ENCODE results near the gene NIM1K.

NIM1K gene

GRCh38 chr5:43290726-43291125 lies 98.7 kb downstream of the NIM1K start:
- POLR2A ChIA-PET: no interaction called here
- no peak for TF ChIP-seq CTCF (IDR thresholded peaks at IDR 0.05; ENCODE audit: control extremely low read depth, extremely low read depth, low read depth, missing control alignments)
- DNase-seq (ENCODE audit: extremely low spot score): no peak
- CTCF ChIA-PET: interaction anchor here (1.0 to 1.2 kb wide), 2 partner anchors 9 to 14 kb away, joined by 3 read pairs; no protein-coding TSS in a partner anchor

GRCh38 chr5:43294226-43294625 lies 102.2 kb downstream of the NIM1K start:
- CTCF ChIA-PET: interaction anchor here (0.7 to 2.0 kb wide), 7 partner anchors 11 to 188 kb away, joined by 3 to 12 read pairs (median 4); partner anchors contain the start of gene HMGCS1
- no peak for TF ChIP-seq CTCF (IDR thresholded peaks at IDR 0.05; ENCODE audit: control extremely low read depth, extremely low read depth, low read depth, missing control alignments)
- POLR2A ChIA-PET: no interaction called here
- no peak for DNase-seq (ENCODE audit: extremely low spot score)

- CTCF ChIA-PET: interaction anchor here (1.0 to 2.0 kb wide), 5 partner anchors 11 to 189 kb away, joined by 3 to 12 read pairs (median 5); partner anchors contain the start of gene HMGCS1
- no peak for TF ChIP-seq CTCF (IDR thresholded peaks at IDR 0.05; ENCODE audit: control extremely low read depth, extremely low read depth, low read depth, missing control alignments)
- POLR2A ChIA-PET: no interaction called here
- DNase-seq (ENCODE audit: extremely low spot score): no peak
Measured at GRCh38 chr5:43295202-43295601, 103.2 kb downstream of the NIM1K start.

- ChIA-PET POLR2A (no interaction called here), CTCF (no interaction called here)
- no peak for DNase-seq (ENCODE audit: extremely low spot score)
- no peak for TF ChIP-seq CTCF (IDR thresholded peaks at IDR 0.05; ENCODE audit: control extremely low read depth, extremely low read depth, low read depth, missing control alignments)
Measured at GRCh38 chr5:43296835-43297234, 104.8 kb downstream of the NIM1K start.

GRCh38 chr5:43298443-43298842 lies 106.4 kb downstream of the NIM1K start:
- no peak for DNase-seq (ENCODE audit: extremely low spot score)
- ChIA-PET CTCF (interaction anchor here (1.3 to 2.0 kb wide), 2 partner anchors 11 to 14 kb away, joined by 4 read pairs; no protein-coding TSS in a partner anchor), POLR2A (interaction anchor here (1.0 to 2.0 kb wide), 2 partner anchors 8 to 14 kb away, joined by 3 to 9 read pairs; partner anchors contain the start of gene HMGCS1)
- TF ChIP-seq CTCF (IDR thresholded peaks at IDR 0.05; ENCODE audit: control extremely low read depth, extremely low read depth, low read depth, missing control alignments): no peak

- no peak for DNase-seq (ENCODE audit: extremely low spot score)
- ChIA-PET CTCF (interaction anchor here (1.1 to 2.0 kb wide), 2 partner anchors 13 to 101 kb away, joined by 3 to 4 read pairs; no protein-coding TSS in a partner anchor), POLR2A (interaction anchor here (0.7 to 2.0 kb wide), 2 partner anchors 13 to 32 kb away, joined by 7 to 9 read pairs; partner anchors contain the start of gene HMGCS1)
- TF ChIP-seq CTCF (IDR thresholded peaks at IDR 0.05; ENCODE audit: control extremely low read depth, extremely low read depth, low read depth, missing control alignments): no peak
Measured at GRCh38 chr5:43300112-43300511, 108.1 kb downstream of the NIM1K start.
